Endothelial cell of umbilical vein (primary cell): Measurements from ENCODE around the gene DNAJC2.

Experiments used
- CTCF ChIP-seq, 2 donors: IDR thresholded peaks; 1 replicate in 1 of 2; 2 replicates in 1 of 2; pipeline ENCODE4 v1.5.1; 2011; ENCODE audit warnings: low read length in 2 of 2, mild to moderate bottlenecking in 2 of 2, moderate library complexity in 2 of 2, control low read depth in 1 of 2, inconsistent platforms in 1 of 2, low read depth in 1 of 2; ENCODE audit not compliant: insufficient read depth in 1 of 2; ENCODE audit errors: extremely low read depth in 1 of 2
- EZH2 ChIP-seq: IDR thresholded peaks from 2 replicates; pipeline ENCODE4 v1.6.1; 2012; ENCODE audit warnings: borderline replicate concordance, low read depth, mild to moderate bottlenecking, moderate library complexity, low read length, inconsistent platforms; ENCODE audit not compliant: severe bottlenecking
- FOS ChIP-seq: IDR thresholded peaks from 2 replicates; pipeline ENCODE4 v1.6.1; 2011; ENCODE audit warnings: mild to moderate bottlenecking, low read length, moderate library complexity, borderline replicate concordance; ENCODE audit not compliant: insufficient read depth
- GATA2 ChIP-seq: IDR thresholded peaks from 2 replicates; pipeline ENCODE4 v1.7.0; 2011; ENCODE audit warnings: low read depth, mild to moderate bottlenecking, moderate library complexity, mixed read lengths, low read length; ENCODE audit not compliant: insufficient read length, insufficient read depth
- JUN ChIP-seq: IDR thresholded peaks from 2 replicates; pipeline ENCODE4 v1.6.1; 2011; ENCODE audit warnings: borderline replicate concordance, low read depth; ENCODE audit not compliant: insufficient read length, insufficient read depth
- POLR2A ChIP-seq: IDR thresholded peaks from 2 replicates; pipeline ENCODE4 v1.6.1; 2012; ENCODE audit warnings: low read depth, mild to moderate bottlenecking, control low read depth, low read length
- POLR2AphosphoS5 ChIP-seq: IDR thresholded peaks from 2 replicates; pipeline ENCODE4 v1.6.1; 2012; ENCODE audit warnings: low read depth, mild to moderate bottlenecking, control low read depth, low read length, moderate library complexity; ENCODE audit not compliant: insufficient read depth

- no peak for TF ChIP-seq CTCF (IDR thresholded peaks at IDR 0.05; ENCODE audit: extremely low read depth in 1 of 2, insufficient read depth in 1 of 2, low read depth in 1 of 2, low read length in 2 of 2)
- no peak for TF ChIP-seq GATA2
- no peak for TF ChIP-seq POLR2A
- TF ChIP-seq POLR2AphosphoS5, result no peak
- TF ChIP-seq FOS, result no peak
- TF ChIP-seq JUN, result no peak
- no peak for TF ChIP-seq EZH2
Measured at GRCh38 chr7:103307503-103308231, 36.9 kb downstream of the DNAJC2 start.
